ENCODE data around the gene LCK. TPM values are rescaled to one million over a fixed set of nuclear protein-coding genes. Genes with fewer than 3 reads are reported as not detected.
A peak's percentile ranks its signal among the peaks of the same experiment; 100 is the strongest.

LCK gene
- total and polyA plus RNA-seq, 2 of the 8 experiments (the other 6 are each of a cell fraction or from before 2014, with no cell fraction given) = 75.3 to 122 TPM

DNA sequence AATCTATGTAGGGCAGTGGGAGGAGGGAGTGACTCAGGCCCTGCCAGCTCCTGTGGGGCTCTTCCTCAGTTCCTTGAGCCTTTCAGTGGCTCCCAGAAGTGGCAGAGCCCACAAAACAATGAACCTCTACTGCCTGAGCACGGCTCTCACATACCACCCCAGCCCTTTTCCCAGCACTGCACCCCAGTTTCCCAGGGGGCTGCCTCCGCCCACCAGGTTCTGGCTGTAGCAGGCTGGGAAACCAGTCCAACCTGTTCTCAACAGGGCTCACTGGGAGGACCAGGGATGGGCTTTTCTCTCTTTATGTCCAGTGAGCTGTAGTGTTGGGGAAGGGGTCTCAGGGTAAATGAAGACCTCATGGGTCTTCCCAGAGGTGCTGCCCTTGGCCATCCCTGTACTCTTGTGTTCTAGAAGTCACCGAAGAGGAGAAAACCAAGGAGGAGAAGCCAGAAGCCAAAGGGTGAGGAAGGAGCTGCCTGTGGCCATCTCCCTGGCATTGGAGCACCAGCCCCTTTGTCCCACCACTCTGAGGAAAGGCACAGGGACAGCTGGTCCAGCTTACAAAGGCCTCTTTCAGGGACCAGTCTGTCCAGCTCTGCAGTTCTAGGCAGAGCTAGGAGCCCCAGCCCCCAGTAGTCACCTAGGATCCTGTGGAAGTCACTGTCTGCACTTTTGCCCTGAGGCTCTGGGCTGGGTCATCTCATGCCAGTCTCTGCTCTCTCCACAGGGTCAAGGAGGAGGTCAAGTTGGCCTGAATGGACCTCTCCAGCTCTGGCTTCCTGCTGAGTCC lies 81.4 kb downstream of the LCK start (continued):
- TF ChIP-seq SP1 (IDR thresholded peaks at IDR 0.05; ENCODE audit: low read depth, low read length) = 0 out of 2 replicates have a peak, but pooled peaks have one; percentile 73
